Hematopoietic multipotent progenitor cell treated with erythropoietin and hydrocortisone succinate and interleukin-3 and kit ligand, for 17 days (in vitro differentiated cells): Measurements from ENCODE around the gene TJP3.

Experiments
- DNase-seq: peaks from one replicate; pipeline ENCODE4 v3.0.0-alpha.2; 2015; ENCODE audit warnings: low spot score

The TJP3 gene

DNA sequence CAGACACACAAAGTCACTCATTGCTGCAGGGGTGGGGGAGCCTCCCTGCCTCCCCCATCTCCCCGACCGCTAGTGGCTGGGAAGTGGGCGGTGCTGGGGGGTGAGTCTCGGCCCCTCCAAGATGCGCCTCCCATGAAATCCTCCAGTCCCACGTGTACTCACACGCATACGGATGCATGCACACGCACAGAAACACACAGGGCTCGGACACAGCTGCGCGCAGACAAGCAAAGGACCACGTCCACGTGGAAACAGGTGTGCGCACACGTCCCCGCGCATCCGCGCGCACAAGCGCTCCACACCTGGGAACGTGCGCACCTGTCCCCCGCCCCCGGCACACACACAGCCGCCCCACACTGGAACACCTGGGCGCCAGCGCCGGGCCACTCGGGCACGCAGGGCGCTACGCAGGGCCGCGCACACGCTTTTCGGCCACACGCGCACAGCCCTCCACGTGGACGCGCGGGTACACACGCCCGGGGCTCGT, 77.3 kb downstream of the TJP3 start:
- no peak for DNase-seq

DNA sequence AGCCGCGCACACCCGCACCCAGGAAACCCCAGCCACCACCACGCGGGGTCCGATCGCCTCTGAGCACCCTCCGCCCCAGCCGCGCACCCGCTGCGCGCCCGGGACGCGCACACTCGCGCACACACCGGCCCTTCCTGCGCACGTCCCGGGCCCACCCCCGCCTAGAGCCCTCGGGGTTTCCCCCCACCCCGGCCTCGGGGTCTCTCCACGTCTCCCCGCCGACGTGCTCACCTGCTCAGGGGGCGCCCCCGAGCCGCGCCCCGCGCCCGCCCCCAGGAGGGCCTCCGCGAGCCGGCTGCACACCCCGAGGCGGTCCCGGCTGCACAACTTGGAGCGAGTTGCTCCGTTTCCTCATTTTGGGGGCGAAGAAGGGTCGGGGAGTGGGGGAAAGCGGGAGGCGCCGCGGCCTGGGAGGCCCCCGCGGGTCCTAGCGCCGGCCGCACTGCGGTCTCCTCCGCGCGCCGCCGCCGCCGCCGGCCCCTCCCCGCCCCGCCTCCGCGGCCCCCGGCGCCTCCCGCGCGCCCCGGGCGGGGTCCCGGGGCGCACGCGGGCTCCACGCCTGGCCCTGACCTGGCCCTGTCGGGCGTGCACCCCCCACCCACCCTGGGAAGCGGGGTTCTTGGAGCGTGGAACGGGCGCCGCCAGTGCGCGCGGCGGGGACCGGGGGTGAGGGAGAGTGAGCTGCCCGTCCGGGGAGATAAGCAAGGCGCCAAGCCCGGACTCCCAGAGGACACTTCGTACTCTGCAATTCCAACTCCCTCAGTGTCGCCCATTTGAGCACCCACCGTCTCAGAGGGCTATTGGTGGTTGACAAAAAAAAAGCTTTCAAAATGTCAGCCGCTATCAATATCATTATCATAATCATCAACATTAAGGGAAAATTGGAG, 78.0 kb downstream of the TJP3 start, which contains the start of gene MATK:
Gene MATK (minus strand): TSS at position 444 of the 887 bp plus-strand sequence. CDS start 1,246 bp downstream, outside the sequence.
- no peak for DNase-seq

DNA sequence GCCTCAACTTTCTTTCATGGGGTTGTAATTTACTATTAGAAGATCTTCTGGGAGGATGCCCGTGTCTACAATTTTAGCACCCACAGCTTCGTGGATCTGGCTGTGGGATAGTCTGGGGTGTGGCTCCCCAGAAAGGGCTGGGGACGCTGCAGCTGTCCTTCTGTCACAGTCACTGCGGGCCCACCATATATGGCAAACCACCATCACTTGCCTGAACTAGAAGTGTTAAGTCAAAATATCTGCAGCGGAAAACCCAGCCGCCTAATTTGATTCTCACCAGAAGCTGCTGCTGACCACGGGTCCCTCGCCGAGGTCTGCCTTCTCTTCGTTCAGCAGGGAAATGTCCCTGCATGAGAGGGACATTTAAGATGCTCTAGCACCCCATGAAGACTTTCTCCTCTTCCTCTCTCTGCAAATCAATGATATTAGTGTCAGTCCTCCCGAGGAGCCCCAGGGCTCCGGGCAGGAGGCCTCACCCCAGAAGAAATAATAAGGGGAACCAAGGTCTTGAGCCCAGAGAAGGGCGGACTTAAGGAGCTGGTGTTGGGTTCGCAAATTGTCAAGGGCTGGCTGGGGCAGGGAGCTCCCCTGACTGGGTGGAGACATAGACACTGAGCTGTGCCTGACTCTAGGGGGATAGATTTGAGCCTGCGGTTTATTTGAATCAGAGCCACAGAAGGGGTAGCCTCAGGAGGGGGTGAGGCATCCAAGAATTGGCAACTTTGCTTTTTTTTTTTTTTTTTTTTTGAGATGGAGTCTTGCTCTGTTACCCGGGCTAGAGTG, 81.0 kb downstream of the TJP3 start:
- no peak for DNase-seq

DNA sequence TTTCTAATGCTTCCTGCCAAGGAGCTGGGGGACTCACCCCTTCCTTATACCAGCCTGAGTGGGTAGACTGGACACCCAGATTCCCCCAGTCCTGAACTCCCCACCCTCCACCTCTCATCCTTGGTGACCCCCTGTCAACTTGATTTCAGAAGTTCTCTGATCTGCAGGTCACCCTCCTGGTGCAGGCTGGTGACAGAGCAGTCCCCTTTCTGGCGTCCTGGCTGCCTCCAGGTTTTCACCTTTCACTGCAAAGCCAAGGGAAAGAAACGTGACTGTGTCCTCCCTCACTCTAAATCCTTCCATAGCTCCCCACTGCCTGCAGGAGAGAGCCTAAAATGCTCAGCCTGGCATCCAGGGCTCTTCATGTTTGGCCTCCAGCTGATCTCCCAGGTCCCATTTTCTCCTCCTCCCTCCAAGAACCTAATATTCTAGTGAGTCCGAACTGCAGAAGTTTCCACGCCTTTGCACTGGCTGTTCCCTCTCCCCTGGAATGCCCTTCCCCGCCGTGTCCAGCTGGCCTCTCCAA, 82.1 kb downstream of the TJP3 start:
- DNase-seq: no peak

DNA sequence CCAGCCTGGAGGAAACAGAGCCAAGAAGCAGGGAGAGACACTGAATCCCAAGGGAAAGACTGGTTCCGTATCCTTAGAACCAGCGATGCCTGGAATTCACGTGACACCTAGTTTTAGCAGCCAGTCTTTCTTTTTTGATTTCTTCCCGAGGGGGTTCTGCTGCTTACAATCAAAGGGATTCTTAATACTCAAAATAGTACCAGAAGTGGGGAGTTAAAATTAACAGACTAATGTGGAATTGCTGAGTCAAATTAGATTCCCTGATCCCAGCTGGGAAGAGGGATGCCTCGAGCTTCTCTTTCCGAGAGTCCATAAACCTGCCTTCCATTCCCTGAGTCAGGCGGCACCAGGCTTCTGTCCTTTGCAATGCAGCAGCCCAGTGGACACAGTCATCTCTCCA, 82.8 kb downstream of the TJP3 start:
- DNase-seq: no peak

DNA sequence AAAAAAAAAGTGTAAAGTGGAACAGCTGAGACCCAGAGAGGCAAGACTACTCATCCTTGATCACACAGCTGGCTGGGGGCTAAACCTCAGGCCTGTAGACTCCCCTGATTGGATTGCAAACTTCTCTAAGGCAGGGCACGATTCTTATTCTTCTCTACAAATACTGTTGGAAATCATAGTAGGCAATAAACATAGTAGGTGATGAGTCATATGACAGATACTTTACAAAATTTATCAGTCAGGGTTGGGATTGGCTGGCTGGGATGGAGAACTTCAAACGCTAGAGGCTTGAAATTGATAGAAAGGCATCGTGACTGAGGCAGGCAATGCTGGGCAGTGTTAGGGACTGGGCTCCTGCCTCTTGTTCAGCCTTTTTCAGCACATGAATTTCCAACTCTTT, 83.9 kb downstream of the TJP3 start:
- DNase-seq: no peak

DNA sequence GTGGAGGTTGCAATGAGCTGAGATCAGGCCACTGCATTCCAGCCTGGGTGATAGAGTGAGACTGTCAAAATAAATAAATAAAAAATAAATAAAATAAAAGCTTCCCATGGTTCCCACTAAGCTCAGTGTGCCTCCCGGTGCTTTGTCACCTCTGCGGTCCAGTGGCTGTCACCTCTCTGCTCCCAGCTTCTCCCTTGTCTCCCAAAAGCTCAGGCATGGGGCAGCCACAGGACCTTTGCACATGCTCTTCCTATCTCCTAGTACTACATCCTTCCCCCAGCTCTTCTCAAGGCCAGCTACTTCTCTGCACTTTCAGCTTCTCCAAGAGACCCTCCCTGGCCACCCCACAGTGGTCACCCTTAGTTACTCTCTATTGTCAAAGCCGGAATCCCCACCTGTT, 85.6 kb downstream of the TJP3 start:
- DNase-seq: no peak

DNA sequence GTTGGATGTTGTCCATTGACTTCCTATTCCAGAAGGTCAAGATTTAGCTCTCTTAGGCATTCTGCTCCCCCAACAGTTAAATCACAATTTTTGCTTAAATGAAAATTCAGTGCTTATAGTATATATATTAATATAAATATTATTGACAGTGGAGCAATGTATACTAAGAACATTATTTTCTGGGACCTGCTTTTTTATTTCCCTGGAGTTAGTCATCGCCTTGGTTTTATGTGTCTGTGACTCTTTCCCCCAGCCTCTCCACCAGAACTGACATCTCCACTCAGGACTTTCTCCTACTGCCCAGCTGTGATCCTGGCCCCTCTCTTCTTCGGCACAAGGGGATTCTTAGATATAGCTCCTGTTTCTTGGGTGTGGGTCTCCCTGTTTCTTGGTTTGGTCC, 88.2 kb downstream of the TJP3 start:
- DNase-seq: no peak

DNA sequence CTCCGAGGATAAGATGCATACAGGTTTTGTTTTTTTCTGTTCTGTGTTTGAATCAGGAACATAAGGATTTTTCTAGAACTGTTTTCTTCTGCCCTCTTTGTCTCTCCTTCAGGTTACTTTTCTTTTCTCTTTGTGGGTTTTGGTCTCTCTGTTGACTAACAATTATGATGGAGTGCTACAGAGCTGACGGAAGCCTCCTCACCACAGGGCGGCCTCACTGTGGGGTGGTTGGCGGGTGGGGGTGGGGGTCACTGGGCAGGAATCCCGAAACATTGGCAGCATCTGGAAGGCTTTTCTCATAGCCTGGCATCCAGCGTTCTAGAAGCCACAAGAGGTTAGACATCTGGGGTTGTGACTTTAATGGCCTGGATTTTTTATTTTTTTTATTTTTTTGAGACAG, 90.0 kb downstream of the TJP3 start:
- no peak for DNase-seq
